GM19025 (cell line): ENCODE measurements around the gene ELFN1.

Experiments
- ATAC-seq: cut with Tn5 transposase; IDR thresholded peaks from one replicate; pipeline ENCODE4 v1.9.1; 2021; ENCODE audit warnings: mild to moderate bottlenecking, low read depth, moderate library complexity; ENCODE audit not compliant: unreplicated experiment

The ELFN1 gene

GRCh38 chr7:1692515-1693418 is 22.7 kb downstream of the ELFN1 start:
- ATAC-seq: no peak

- no peak for ATAC-seq
These were observed 23.4 kb downstream of the ELFN1 start for GRCh38 chr7:1693419-1693990.

GRCh38 chr7:1693991-1694524 is 24.0 kb downstream of the ELFN1 start:
- ATAC-seq: no peak

- no peak for ATAC-seq
These were observed 24.8 kb downstream of the ELFN1 start for GRCh38 chr7:1694611-1695511.

- ATAC-seq: no peak
These were observed 25.9 kb downstream of the ELFN1 start for GRCh38 chr7:1695800-1696454.

- ATAC-seq: no peak
These were observed 26.8 kb downstream of the ELFN1 start for GRCh38 chr7:1696671-1697498.

- ATAC-seq: no peak
These were observed 27.5 kb downstream of the ELFN1 start for GRCh38 chr7:1697499-1698125.

- no peak for ATAC-seq
These were observed 28.1 kb downstream of the ELFN1 start for GRCh38 chr7:1698201-1698600.

- no peak for ATAC-seq
These were observed 28.9 kb downstream of the ELFN1 start for GRCh38 chr7:1698951-1699350.

- no peak for ATAC-seq
These were observed 30.0 kb downstream of the ELFN1 start for GRCh38 chr7:1700086-1700485.

- ATAC-seq: no peak
These were observed 30.7 kb downstream of the ELFN1 start for GRCh38 chr7:1700536-1701333.

GRCh38 chr7:1702652-1703051 is 32.6 kb downstream of the ELFN1 start:
- no peak for ATAC-seq

GRCh38 chr7:1703441-1703840 is 33.4 kb downstream of the ELFN1 start:
- ATAC-seq: no peak

GRCh38 chr7:1703871-1704810 is 34.1 kb downstream of the ELFN1 start:
- no peak for ATAC-seq

GRCh38 chr7:1704811-1705738 is 35.0 kb downstream of the ELFN1 start:
- ATAC-seq: no peak

GRCh38 chr7:1705856-1706255 is 35.8 kb downstream of the ELFN1 start:
- no peak for ATAC-seq
